Right lung (tissue), 10 donors: ENCODE results near the gene FSTL4. TPM values are rescaled to one million over a fixed set of nuclear protein-coding genes. Genes with fewer than 3 reads are reported as not detected.

Source experiments
- DNase-seq, 2 donors: peaks; one replicate each; pipeline ENCODE4 v3.0.0-alpha.2; 2013
- long read RNA-seq, 8 donors: transcript quantifications; one replicate each; lab custom pipeline, GENCODE V29; 2026
- polyA plus RNA-seq, 5 donors: library from polyadenylated mRNA; unstranded; fragments of 120-200 nt; gene quantifications; one replicate each; pipeline versions ENCODE4 v1.2.1 to v1.2.3, GENCODE V29; 2013; ENCODE audit warnings: inconsistent platforms in 1 of 5, low replicate concordance in 1 of 5; ENCODE audit not compliant: insufficient read length in 5 of 5, insufficient read depth in 1 of 5

FSTL4 gene
- under 1 TPM in 4 of 5 donors, not detected in 1; 0.14 to 0.27 (median 0.19) TPM for polyA plus RNA-seq
- long read RNA-seq, donor 1: 0 reads
- long read RNA-seq, donor 2: 0 reads
- long read RNA-seq, donor 3: 0 reads
- long read RNA-seq, donor 4: 0 reads
- long read RNA-seq, donor 5: 0 reads
- long read RNA-seq, donor 6: 0 reads
- long read RNA-seq, donor 7: 0 reads
- long read RNA-seq, donor 8: 0 reads

- DNase-seq: no peak
These were observed at the start of gene FSTL4 for GRCh38 chr5:133612249-133612860. FSTL4 (minus strand) TSS chr5:133612541.

GRCh38 chr5:133661389-133661788, 49.0 kb upstream of the FSTL4 start:
- DNase-seq: no peak

GRCh38 chr5:133658327-133658726, 46.0 kb upstream of the FSTL4 start:
- DNase-seq: no peak

- no peak for DNase-seq
These were observed 44.7 kb upstream of the FSTL4 start for GRCh38 chr5:133657036-133657435.

- no peak for DNase-seq
These were observed 43.6 kb upstream of the FSTL4 start for GRCh38 chr5:133655966-133656365.

- no peak for DNase-seq
These were observed 41.4 kb upstream of the FSTL4 start for GRCh38 chr5:133653760-133654049.

GRCh38 chr5:133652951-133653759, 40.8 kb upstream of the FSTL4 start:
- DNase-seq: no peak

- no peak for DNase-seq
These were observed 31.9 kb upstream of the FSTL4 start for GRCh38 chr5:133644000-133644865.

- no peak for DNase-seq
These were observed 31.0 kb upstream of the FSTL4 start for GRCh38 chr5:133643365-133643764.

- DNase-seq: no peak
These were observed 29.9 kb upstream of the FSTL4 start for GRCh38 chr5:133642153-133642722.

GRCh38 chr5:133641683-133642082, 29.3 kb upstream of the FSTL4 start:
- DNase-seq: no peak

GRCh38 chr5:133639850-133640528, 27.6 kb upstream of the FSTL4 start:
- no peak for DNase-seq

- DNase-seq: no peak
These were observed 26.1 kb upstream of the FSTL4 start for GRCh38 chr5:133638436-133638835.

GRCh38 chr5:133637206-133637605, 24.9 kb upstream of the FSTL4 start:
- no peak for DNase-seq

GRCh38 chr5:133635051-133635450, 22.7 kb upstream of the FSTL4 start:
- no peak for DNase-seq

- DNase-seq: no peak
These were observed 14.8 kb upstream of the FSTL4 start for GRCh38 chr5:133627180-133627579.

- DNase-seq: no peak
These were observed 12.0 kb upstream of the FSTL4 start for GRCh38 chr5:133624316-133624715.

GRCh38 chr5:133618141-133618540, 5.8 kb upstream of the FSTL4 start:
- DNase-seq: no peak

- no peak for DNase-seq
These were observed 1.4 kb upstream of the FSTL4 start for GRCh38 chr5:133613743-133614142.

GRCh38 chr5:133613184-133613583, 843 bp upstream of the FSTL4 start:
- DNase-seq: no peak
